GM18858 (cell line): ENCODE measurements around the gene RYR2.

ENCODE experiments used
- ATAC-seq: cut with Tn5 transposase; IDR thresholded peaks from one replicate; pipeline ENCODE4 v1.9.1; 2021; ENCODE audit not compliant: unreplicated experiment

The RYR2 gene

DNA sequence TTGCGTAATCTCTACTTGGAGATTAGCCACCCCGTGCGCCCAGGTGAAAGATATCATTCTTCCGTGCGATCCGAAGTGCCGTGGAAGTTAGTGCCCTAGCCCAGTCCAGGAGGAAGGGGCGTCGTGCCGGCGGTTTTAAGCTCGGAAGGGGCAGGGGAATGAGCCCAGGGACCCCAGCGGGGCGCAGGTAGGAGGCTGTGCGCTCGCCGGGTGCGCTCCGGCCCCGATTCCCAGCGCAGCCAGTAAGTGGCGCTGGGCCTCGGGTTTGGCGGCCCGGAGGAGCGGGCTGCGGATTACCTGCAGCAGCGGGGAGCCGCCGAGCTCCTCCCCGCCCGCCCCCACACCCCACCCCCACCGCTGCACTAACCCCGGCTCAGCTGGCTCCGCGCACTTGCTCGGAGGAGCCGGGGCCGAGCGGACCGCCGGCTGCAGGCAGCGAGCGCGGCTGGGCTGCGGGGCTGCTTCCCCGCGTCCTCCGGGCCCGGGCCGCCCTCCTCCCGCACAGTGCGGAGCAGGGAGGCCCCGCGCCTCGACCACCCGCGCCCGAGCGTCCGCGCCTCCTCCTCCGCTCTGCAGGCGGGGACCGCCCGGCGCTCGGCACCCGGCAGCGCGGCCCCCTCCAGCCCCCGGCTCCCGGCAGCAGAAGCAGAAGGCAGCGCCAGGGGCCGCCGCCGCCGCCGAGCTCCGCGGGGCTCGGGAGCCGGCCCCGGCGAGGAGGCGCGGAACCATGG lies at the start of gene RYR2:
TSS of gene RYR2 (plus strand) at position 390 of the 731 bp plus-strand sequence. CDS start at position 728, 338 bp downstream.
- no peak for ATAC-seq

DNA sequence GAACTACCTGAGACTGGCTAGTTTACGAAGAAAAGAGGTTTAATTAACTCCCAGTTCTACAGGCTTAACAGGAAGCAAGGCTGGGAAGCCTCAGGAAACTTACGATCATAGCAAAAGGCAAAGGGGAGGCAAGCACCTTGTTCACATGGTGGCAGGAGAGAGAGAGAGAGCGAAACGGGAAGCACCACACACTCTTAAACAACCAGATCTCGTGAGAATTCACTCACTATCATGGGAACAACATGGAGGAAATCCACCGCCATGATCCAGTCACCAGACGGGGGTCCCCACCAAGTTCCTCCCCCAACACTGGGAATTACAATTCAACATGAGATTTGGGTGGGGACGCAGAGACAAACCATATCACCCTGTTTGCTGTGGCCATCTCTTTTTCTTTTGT lies 49.5 kb upstream of the RYR2 start:
- ATAC-seq = no peak

DNA sequence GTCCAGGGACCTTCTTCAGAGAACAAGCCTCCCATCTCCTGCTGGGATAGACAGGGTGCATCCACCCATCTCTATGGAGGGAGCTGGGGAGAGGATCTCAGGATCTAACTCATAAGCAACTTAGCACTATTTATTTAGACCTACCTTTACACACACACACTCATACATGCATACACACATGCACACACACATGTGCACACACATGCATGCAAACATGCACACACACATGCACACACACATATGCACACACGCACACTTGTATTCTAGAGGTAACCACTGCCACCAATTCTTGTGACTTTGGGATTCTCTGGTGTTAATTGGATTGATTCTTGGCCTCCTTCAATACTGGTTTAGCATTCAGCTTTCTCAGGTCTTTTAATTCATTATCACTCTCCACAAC lies 47.5 kb upstream of the RYR2 start:
- no peak for ATAC-seq

DNA sequence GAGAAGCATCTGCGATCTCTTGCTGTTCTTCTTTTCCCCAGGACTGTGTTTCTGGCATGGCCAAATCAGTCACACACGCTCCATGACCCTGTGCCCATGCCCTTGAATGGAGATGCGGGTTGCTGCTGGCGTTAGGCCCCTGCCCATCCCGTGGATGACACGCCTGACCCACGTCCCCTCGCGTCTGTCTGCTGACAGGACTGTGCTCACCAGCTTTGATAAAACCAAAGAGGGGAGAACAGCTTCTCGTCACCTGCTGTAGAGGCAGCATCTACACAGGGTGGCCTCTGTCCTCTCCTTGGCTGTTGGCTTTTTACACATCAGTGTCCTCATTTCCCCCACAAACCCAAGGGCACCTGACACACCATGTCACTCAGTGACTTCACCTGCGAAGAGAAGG lies 44.6 kb upstream of the RYR2 start:
- no peak for ATAC-seq

DNA sequence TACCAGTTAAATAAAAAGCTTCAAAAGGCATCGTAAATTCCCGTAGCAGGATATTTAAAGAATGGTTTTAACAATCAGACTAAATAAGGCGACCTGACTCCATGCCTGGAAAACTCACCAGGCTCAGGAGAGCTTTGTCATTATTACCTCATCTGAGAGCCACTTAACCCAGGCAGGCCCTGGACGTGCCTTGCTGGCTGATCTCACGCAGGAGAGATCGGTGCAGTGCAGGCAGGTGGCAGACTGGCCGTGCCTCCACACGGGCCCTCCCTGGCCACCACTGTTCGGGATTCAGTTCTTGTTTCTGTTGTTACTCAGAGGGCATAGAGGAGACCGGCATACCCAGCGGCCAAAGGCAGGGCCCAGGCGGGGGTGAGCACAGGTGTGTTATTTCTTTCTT lies 44.1 kb upstream of the RYR2 start:
- no peak for ATAC-seq

DNA sequence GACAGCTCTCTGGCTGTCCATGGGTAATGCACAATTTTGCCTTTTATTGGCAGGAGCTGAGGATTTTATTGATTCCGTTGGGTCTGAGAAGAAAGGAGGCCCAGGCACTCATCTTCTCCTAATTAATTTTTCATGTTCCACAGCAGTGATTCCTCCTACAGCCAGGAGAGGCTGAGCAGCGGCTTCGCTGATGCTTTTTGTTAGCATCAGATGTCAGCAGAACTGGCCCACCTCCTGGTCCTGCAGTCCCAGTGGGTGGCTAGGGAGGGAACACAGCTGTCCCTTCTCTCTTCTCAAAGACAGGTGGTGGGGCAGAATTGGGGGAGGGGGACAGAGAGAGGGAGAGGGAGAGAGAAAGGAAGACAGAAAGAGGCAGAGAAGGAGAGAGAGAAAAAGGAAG lies 43.4 kb upstream of the RYR2 start:
- no peak for ATAC-seq

DNA sequence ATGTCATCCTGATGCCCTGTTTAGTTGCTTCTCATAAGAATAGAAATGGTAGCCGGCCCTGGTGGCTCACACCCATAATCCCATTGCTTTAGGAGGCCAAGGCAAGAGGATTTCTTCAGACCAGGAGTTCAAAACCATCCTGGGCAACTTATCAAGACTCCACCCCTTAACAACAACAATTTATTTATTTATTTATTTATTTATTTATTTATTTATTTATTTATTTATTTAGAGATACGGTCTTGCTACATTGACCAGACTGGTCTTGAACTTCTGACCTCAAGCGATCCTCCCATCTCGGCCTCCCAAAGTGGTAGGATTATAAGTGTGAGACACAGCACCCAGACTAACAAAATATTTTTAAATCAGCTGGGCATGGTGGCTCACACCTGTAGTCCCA lies 41.8 kb upstream of the RYR2 start:
- ATAC-seq = no peak

DNA sequence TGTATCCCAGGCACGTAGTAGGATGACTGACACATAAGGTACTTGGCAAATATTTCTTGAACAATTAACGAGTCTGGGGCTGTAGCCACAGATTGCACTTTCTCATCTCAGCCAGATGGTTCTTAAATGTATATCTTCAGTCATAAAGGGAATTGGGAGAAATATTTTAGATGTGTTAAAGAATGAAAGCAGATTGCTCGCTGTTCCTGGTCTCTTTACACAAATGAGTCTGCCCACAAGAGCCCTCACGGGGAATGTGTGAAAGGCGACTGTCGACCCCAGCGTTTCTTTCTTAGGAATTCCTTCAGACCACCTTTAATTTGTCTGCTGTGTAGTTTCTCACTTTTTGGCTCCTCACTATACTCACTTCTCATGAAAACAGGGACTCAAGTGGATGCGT lies 38.5 kb upstream of the RYR2 start:
- ATAC-seq = no peak

DNA sequence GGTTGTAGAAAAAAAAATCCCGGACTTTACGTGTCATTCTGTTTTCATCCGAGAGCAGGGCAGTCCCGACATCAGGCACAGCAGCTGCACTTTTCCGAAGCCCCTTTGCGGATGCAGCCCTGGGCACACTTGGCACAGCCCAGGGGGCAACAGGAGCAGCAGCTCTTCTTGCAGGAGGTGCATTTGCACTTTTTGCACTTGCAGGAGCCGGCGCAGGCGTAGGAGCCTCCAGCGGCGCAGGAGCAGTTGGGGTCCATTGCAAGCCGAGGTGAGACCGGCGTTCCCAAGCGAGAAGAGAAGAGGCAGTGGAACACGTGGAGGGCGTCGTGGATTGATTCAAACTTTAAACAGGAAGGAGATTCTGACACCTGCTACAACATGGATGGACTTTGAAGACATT lies 37.9 kb upstream of the RYR2 start, which contains the start of gene MT1HL1:
TSS of gene MT1HL1 (minus strand) at position 326 of the 400 bp plus-strand sequence. CDS start at position 257, 69 bp downstream.
- ATAC-seq = no peak

DNA sequence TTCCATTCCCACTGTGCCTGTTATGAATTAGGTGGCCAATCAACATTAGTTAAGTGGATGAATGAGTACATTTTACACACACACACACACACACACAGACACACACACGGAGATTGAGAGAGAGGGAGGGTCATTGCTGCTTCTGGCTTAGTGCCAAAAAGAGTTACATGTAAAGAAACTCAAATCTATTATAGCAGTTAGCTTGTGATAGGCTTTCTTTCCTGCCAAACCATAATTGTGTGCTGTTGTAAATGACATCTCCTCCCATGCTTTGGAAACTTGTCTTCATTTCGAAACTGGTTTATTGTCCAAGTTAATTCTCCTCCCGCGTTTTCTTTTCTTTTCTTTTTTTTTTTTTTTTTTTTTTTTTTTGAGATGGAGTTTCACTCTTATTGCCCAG lies 36.3 kb upstream of the RYR2 start:
- no peak for ATAC-seq

DNA sequence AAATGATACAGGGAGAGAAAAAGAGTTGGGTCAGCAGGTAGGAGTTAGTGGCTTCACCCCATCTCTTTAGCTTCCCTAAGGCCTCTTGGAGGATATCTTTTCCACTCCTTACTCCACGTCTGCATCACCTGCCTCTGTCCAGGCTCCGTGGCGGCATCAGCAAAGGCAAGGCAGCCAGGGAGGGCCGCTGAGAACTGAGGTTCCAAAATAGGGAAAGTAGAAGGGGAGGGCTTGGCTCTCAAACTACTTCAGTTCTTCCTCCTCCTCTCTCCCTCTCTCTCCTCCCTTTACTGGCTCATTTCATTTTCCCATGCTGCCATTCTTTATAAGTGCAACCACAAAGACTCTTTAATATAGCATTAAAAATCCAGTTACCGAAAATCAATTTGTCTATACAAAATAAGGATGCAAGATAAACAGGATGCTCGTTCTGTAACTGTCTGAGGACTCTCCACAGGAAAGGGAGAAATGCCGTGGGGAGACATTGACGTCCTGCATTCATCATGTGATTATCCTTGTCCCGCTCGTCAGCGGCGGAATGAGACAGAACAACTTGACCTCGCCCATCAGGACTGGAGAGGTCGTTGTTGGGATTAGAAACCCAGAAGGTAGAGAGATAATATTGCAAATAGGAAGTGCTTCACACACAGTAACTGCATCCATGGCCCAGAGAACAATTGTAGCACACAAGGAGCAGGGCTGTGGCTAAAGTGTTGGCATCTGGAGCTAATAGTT lies 34.7 kb upstream of the RYR2 start:
- ATAC-seq = no peak

DNA sequence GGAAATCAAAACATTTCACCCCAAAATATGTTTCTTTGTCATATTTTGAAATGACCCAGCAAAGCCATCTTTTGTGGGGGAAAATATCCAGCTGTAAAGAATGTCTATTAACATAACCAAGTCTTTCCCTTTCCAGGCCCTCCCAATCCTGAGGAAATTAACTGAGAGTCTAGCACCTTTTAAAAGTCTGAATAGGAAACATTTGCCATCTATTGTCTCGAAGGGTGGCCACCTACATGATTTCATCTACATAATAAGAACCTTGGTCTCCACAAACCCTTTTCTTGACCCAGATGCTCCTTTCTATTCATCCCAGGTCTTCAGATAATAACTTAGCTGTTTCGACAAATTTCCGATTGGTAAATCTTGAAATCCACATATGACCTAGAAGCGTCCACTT lies 32.4 kb upstream of the RYR2 start:
- ATAC-seq = no peak

DNA sequence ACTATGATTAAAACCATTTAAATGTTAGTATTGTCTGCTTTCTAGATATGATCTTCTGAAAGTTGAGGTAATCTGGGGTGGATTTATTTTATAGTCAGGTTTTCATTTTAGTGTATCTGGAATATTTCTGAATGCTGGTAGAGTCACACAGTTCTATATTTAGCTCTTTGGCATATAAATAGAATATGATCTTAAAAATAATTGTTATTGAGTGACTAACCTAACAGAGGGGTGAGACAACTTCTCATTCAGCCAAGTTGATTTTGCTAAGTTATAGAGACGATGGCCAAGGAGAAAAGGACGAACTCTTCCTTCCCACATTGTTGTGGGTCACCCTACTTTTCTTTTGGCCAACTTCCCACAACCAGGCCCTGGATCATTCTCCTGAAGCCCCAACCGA lies 30.6 kb upstream of the RYR2 start:
- no peak for ATAC-seq

DNA sequence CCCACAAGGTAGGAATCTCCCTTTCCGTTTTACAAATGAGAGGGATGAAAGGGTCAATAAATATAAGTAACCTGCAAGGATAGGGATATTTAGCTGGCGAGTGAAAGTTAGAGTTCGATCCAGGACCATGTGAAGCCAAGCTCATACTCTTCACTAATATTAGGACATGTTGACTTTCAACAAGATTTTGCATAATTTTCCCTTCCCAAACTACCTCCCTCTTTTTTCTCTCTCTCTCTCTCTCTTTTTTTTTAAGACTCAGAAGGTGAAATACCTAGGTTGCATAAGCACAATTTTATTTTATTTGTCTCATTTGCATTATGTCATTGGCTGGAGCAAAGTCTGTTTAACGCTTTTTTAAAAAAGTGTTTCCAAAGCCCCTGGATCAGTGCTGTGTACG lies 29.6 kb upstream of the RYR2 start:
- ATAC-seq = no peak

DNA sequence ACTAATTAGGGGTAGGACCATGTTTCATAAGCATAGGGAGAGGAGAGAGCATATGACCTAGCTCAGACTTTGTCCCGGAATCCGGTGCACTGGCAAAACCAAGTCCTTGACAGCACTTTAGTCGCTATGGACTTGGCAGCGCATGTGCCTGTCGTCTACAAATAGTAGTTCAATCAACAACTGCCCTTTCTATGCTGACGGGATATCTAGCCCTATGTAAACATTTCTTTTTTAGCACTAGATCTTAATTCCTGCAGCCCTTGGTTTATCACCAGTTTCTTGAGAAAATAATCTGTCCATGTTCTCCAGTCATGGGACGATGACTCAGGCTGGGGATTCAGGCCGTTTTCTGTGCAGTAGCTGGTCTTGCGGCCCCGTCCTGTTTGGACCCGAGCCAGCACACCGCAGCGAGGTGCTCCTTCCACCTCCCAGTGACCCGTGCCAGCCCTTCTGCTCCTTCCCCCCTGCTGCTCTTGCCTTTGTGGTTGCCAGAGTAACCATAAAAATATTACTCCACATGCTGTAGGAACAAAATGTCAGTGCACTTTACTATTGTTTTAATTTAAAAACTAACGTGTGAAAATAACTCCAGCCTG lies 29.1 kb upstream of the RYR2 start:
- no peak for ATAC-seq

DNA sequence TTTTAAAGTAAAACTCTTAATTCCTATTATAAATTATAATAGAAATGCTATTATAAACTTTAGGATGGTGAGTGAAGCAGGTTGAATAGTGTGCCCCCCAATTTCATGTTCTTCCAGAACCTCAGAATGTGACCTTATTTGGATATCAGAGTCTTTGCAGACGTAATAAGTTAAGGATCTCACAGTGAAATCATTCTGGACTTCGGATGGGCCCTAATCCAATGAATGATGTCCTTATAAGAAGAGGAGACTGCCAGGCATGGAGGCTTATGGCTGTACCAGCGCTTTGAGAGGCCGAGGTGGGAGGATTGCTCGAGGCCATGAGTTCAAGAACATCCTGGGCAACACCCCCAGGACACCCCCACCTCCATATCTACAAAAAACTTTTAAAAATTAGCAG lies 28.4 kb upstream of the RYR2 start:
- no peak for ATAC-seq

DNA sequence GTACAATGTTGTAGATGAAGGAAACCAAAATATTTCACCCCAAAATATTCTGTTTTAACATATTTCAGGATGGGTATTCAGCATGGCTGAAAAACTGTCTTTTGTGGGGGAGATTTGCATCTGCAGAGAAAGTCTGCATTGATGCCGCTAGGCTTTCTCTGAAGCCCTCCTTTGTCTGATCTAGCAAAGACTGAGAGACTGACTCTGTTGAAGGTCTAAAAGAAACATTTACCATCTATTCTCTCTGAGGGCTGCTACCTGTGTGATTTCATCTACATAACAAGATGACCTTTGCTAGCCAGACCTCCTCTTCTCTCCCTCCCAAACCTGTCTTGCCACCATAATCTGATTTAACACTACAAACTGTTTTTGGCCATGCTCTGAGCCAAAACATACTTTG lies 25.4 kb upstream of the RYR2 start:
- ATAC-seq = no peak

DNA sequence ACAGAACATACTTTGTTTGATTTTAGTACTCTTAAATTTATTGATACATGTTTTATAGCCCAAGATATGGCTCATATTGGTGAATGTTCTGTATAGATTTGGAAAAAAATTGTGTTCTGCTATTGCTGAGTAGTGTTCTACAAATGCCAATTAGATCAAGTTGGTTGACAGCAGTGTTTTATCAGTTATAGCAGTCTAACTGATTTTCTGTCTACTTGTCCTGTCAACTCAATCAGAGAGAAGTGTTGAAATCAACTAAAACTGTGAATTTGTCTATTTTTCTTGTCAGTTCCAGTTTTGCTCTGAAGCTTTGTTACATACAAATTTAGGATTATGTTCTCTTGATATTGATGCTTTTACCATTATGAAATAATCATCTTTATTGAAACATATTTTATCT lies 23.1 kb upstream of the RYR2 start:
- ATAC-seq = no peak

DNA sequence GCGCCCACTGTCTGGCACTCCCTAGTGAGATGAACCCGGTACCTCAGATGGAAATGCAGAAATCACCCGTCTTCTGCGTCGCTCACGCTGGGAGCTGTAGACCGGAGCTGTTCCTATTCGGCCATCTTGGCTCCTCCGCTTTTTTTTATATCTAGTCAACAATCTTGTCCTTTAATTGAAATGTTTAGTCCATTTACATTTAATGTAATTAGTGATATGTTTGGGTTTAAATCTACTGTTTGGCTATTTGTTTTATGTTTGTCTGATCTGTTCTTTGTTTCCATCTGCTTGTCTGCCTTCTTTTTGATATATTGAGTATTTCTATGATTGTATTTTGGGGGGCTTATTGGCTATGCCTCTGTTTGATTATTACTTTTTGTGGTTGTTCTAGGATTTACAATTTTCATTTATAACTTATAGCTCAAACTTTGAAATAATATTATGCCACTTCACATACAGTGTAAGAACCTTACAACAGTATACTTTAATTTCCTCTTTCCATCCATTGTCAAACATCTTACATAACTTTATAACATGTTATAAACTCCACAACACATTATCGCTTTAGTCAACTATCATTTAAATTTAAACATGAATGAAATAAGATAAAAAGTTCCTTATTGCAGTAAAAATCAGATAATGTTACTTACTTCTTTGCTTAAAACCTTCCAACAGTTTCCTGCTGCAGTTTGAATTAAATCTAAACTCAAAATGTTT lies 16.5 kb upstream of the RYR2 start:
- ATAC-seq = no peak

DNA sequence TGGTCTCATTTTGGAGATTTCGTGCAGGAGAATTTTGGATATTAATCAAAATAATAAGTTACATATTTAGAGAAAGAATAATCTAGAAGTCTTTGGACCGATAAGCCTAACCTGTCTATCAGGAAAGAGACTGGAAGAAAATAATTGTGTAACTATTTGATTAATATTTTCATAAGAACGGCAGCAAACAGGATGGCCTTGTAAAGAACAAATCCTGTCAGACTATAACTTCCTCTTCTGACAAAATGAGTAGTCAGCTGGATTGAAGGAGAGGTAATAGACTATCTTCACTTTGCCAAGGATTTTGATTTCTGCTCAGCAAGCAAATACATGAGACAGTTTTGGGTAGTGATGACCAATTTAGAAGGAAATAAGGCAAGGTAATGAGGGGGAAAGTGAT lies 12.7 kb upstream of the RYR2 start:
- no peak for ATAC-seq

DNA sequence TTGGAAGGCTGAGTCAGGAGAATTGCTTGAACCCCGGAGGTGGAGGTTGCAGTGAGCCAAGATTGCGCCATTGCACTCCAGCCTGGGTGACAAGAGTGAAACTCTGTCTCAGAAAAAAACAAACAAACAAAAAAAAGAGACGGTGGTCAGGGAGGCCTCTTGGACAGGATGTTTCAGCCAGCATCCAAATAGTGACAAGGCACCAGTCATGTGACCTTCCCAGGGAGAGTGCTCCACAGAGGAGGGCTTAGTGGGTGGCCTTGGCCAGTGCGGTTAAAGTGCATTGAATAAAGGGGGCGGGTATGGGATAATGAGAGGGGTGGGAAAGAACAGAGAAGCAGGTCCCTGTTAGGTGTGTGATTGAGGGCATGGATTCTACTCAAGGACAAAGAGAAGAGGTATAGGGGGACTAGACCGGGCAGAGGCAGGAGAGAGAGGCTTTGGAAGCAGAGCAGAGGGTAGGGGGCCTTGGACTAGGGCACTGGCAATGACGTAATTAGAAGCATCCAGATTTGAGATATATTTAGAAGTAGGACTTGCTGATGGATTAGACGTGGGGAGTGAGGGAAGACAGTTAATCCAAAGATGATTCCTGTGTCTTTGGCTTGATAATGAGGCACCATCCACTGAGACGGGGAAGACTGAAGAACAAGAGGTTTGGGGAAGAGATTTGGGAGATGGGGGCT lies 12.0 kb upstream of the RYR2 start:
- no peak for ATAC-seq
